Measurements from ENCODE around the gene GPR39. TPM values are rescaled to one million over a fixed set of nuclear protein-coding genes. Genes with fewer than 3 reads are reported as not detected.

GPR39 gene
- total RNA-seq, 4 donors from 2014 or later, result 0.15 TPM; not detected in 3

GRCh38 chr2:132538331-132538855 is 121.8 kb downstream of the GPR39 start:
- no peak overlapping the region for H3K4me3 ChIP-seq
- intact Hi-C loops (cut with DNase I; ENCODE audit: low total_unique reads) (no loop called here), in situ Hi-C loops (cut with MboI; ENCODE audit: low sequenced_read_pairs in 4 of 4) (no loop called here)
- ATAC-seq, result no peak
- no peak overlapping the region for H3K27ac ChIP-seq
- H3K9me3 ChIP-seq, result no peaks in the 10 kb centered on the region
- H3K4me1 ChIP-seq, result no peaks in the 10 kb centered on the region
- H3K36me3 ChIP-seq, result no peaks in the 10 kb centered on the region
- H3K27me3 ChIP-seq, result no peaks in the 10 kb centered on the region
- TF ChIP-seq POLR2A (IDR thresholded peaks at IDR 0.05), result no peak
- TF ChIP-seq CTCF (IDR thresholded peaks at IDR 0.05 in 4 of 5, conservative IDR thresholded peaks at IDR 0.05 in 1 of 5), result no peak
- no peak for DNase-seq

DNA sequence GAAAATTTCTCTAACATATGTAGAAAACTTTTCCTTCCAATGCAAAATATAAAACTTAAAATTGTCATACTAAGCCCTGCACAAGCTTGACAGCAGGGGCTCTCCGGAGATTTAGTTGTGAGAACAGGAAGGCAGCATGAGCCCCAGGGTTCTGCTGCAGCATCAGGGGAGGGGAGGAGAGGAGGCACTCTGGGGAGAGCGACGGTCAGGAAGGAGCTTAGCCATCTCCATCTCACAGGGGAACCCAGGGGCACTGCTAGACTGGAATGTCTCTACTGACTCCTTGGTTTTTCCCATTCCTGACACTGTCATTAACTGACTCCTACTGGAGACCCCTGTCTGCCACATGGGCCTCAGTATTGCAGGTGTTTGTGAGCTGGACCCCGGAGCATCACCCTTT is 123.6 kb downstream of the GPR39 start:
- H3K4me3 ChIP-seq, result no peak overlapping the region
- TF ChIP-seq POLR2A (IDR thresholded peaks at IDR 0.05) (no peak), CTCF (IDR thresholded peaks at IDR 0.05 in 4 of 5, conservative IDR thresholded peaks at IDR 0.05 in 1 of 5) (no peak)
- H3K27me3 ChIP-seq, result no peaks in the 10 kb centered on the region
- no peaks in the 10 kb centered on the region for H3K9me3 ChIP-seq
- H3K27ac ChIP-seq, result no peak overlapping the region
- H3K36me3 ChIP-seq, result no peaks in the 10 kb centered on the region
- H3K4me1 ChIP-seq, result no peaks in the 10 kb centered on the region
- no peak for DNase-seq
- in situ Hi-C loops (cut with MboI; ENCODE audit: low sequenced_read_pairs in 4 of 4), result loop anchor here in 1 of 4 donors (10.0 kb wide), 1 partner anchor 1245 kb away; no protein-coding TSS in a partner anchor
- intact Hi-C loops (cut with DNase I; ENCODE audit: low total_unique reads), result no loop called here
- no peak for ATAC-seq

- no peak for ATAC-seq
- Histone ChIP-seq H3K27me3 (no peaks in the 10 kb centered on the region), H3K36me3 (no peaks in the 10 kb centered on the region), H3K4me3 (no peak overlapping the region), H3K27ac (no peak overlapping the region), H3K4me1 (no peaks in the 10 kb centered on the region), H3K9me3 (no peaks in the 10 kb centered on the region)
- TF ChIP-seq POLR2A (IDR thresholded peaks at IDR 0.05) (no peak), CTCF (IDR thresholded peaks at IDR 0.05 in 4 of 5, conservative IDR thresholded peaks at IDR 0.05 in 1 of 5) (no peak)
- intact Hi-C loops (cut with DNase I; ENCODE audit: low total_unique reads) (no loop called here), in situ Hi-C loops (cut with MboI; ENCODE audit: low sequenced_read_pairs in 4 of 4) (loop anchor here in 1 of 4 donors (10.0 kb wide), 1 partner anchor 1242 kb away; no protein-coding TSS in a partner anchor)
- no peak for DNase-seq
These were observed 126.5 kb downstream of the GPR39 start for GRCh38 chr2:132542953-132543569.

DNA sequence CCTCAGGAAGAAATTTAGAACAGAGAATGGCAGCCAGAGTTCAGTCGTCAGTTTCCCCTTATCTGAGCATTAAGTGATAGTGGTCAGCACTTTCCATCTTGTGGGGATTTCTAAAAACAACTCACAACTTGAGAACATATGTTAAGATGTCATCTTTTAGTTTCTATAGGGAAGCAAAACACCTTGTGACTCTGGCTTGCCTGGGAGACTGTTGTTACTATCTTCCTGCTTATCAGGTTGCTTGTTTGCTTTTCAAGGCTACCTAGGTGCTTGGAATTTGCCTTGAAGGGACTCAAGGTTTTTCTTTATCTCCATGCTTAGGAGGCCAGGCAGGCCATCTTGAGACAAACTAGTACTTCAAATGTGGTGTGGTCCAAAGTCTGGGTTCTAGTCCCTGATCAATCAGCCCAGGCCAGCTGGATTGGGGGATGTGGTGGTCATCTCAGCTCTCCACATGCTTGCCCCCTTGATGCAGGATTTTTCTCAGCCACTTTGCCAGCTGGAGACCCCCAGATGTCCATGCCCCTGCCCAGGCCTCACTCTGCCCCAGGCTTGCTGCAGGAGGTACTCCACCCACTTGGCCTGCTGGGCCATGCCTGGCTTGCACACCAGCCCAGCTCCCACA is 127.5 kb downstream of the GPR39 start:
- H3K27me3 ChIP-seq, result no peaks in the 10 kb centered on the region
- no peak overlapping the region for H3K4me3 ChIP-seq
- no peaks in the 10 kb centered on the region for H3K4me1 ChIP-seq
- ATAC-seq (no peak), DNase-seq (no peak)
- in situ Hi-C loops (cut with MboI; ENCODE audit: low sequenced_read_pairs in 4 of 4) (loop anchor here in 1 of 4 donors (10.0 kb wide), 1 partner anchor 1241 kb away; no protein-coding TSS in a partner anchor), intact Hi-C loops (cut with DNase I; ENCODE audit: low total_unique reads) (no loop called here)
- no peaks in the 10 kb centered on the region for H3K36me3 ChIP-seq
- no peaks in the 10 kb centered on the region for H3K9me3 ChIP-seq
- no peak for TF ChIP-seq POLR2A (IDR thresholded peaks at IDR 0.05)
- TF ChIP-seq CTCF (IDR thresholded peaks at IDR 0.05 in 4 of 5, conservative IDR thresholded peaks at IDR 0.05 in 1 of 5), result no peak
- H3K27ac ChIP-seq, result no peak overlapping the region

All from gastrocnemius medialis (tissue), 4 donors.